Glomerular visceral epithelial cell (primary cell): ENCODE data around the gene RGS12.

Experiments used
- DNase-seq: peaks from one replicate; pipeline ENCODE4 v3.0.0-alpha.2; 2016; ENCODE audit errors: extremely low spot score

The RGS12 gene

GRCh38 chr4:3310301-3311094 lies 17.7 kb downstream of the RGS12 start:
- no peak for DNase-seq

- DNase-seq, result no peak
Measured at GRCh38 chr4:3311095-3311372, 18.2 kb downstream of the RGS12 start.

DNA sequence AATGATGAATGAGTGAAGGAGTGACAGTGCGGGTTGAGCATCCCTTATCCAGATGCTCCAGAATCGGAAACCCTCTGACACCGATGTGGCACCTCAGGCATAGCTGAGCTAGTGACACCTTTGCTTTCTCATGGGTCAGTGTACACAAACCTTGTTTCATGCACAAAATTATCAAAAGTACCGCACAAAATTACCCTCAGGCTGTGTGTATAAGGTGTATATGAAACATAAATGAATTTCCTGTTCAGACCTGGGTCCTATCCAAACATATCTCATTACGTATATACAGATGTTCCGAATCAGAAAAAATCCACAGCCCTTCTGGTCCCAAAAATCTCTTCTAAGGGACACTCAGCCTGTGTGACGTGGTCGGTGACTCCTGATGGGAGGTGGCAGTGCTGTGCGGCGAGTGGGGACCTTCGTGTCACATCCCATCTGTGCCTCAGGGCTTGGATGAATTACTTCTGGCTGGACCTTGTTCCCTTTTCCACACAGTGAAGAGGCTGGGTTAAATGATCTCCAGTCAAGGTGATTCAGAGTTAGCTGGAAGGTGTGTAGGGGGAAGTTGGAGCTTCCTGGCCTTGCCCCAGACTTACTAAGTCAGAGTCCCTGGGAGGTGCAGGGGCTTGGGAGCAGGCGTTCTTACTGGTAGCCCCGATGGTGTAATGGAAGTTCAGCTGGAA lies 18.8 kb downstream of the RGS12 start:
- no peak for DNase-seq

DNA sequence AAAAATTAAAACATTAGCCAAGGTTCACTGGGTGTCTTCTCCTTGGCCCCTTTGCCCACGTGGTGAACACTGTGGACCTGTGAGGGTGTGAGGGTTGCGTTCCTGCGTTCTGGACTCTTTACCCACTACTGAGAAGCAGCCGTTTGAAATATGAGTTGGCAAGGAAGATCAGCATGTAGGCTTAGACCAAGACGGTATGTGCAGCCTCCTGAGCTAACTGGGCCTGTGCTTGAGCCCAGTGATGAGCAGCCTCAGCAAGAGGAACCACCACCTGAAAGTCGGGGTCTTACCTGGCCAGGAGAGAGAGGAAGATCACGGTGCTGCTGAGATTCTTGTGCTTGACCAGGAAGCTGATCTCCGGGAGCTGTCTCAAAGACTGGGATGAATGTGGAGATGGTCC lies 19.5 kb downstream of the RGS12 start:
- no peak for DNase-seq

- no peak for DNase-seq
Measured at GRCh38 chr4:3313139-3313538, 20.3 kb downstream of the RGS12 start.

GRCh38 chr4:3313556-3314228 lies 20.9 kb downstream of the RGS12 start:
- no peak for DNase-seq

- no peak for DNase-seq
Measured at GRCh38 chr4:3314706-3315260, 22.0 kb downstream of the RGS12 start.

GRCh38 chr4:3315566-3315965 lies 22.7 kb downstream of the RGS12 start:
- no peak for DNase-seq

DNA sequence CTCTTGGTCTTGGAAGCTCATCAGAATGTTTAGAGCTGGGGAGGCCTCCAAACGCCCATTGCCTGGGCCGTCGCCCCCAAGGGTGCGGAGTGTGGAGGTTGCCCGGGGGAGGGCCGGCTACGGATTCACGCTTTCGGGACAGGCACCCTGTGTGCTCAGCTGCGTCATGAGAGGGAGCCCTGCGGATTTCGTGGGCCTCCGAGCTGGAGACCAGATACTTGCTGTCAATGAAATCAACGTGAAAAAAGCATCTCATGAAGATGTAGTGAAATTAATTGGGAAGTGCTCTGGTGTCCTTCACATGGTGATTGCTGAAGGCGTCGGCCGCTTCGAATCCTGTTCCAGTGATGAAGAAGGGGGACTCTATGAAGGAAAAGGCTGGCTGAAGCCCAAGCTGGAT lies 23.3 kb downstream of the RGS12 start:
- DNase-seq, result no peak

- DNase-seq, result no peak
Measured at GRCh38 chr4:3317011-3317655, 24.3 kb downstream of the RGS12 start.

DNA sequence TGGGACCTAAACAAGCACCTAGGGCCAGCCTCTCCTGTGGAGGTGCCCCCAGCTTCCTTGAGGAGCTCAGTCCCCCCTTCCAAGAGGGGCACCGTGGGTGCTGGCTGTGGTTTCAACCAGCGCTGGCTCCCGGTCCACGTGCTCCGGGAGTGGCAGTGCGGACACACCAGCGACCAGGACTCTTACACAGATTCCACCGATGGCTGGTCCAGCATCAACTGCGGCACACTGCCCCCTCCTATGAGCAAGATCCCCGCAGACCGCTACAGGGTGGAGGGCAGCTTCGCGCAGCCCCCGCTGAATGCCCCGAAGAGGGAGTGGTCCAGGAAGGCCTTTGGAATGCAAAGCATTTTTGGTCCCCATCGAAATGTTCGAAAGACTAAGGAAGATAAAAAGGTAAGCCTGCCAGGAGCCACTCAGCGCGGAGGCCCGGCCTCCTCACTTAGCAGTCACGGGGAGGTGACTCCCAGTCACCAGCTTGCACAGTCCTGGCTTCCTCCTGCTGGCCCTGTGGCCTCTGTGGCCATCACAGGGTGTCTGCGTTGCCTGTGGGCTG lies 24.9 kb downstream of the RGS12 start:
- DNase-seq, result no peak

DNA sequence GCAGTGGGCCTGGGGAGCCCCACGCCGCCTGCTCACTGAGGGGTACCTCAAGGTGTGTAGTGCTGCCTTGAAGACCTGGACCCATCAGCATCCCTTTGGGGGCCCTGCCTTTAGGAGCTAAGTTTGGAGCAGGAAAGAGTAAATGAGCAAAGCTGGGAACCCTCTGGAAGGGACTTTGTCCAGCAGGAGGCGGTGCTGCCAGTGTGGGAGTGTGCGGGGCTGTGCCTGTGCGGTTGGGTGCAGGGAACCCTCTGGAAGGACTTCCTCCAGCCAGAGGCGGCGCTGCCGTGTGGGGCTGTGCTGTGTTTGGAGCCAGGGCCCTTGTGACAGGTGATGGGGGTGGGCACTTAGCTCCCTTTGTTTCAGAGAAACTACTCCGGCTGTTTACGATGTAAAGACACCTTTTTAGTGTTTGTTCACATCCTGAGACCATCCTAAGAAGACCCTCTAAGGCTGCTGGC lies 25.8 kb downstream of the RGS12 start:
- no peak for DNase-seq

- DNase-seq, result no peak
Measured at GRCh38 chr4:3320361-3321023, 27.7 kb downstream of the RGS12 start.

DNA sequence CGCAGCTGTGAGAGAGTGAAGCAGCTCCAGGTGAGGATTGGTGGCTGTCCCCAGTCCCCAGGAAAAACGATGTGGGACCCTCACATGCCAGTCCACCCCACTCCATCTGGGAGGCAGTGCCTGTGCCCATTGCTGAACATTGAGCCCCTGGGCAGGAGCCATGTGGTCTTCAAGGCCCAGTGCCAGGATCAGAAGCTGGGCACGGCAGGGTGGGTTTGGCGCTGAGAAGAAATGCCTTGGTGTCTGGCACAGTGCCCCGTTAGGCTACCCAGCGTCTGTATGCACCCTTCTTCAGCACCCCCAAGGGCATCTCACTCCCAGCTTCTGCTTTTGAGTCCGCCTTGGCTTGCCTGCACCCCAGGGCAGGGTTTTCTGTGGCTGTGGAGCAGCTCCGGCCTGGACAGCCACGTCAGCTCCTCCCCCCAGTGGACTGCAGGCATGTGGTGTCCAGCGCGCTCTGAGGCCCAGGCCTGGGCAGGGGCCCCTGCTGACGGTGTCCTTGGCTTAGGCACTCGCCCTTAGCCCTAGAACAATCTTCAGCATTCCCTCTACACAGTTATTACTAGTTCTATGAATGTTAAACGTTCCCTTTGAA lies 28.6 kb downstream of the RGS12 start:
- DNase-seq, result no peak

GRCh38 chr4:3322059-3322550 lies 29.3 kb downstream of the RGS12 start:
- DNase-seq, result no peak

DNA sequence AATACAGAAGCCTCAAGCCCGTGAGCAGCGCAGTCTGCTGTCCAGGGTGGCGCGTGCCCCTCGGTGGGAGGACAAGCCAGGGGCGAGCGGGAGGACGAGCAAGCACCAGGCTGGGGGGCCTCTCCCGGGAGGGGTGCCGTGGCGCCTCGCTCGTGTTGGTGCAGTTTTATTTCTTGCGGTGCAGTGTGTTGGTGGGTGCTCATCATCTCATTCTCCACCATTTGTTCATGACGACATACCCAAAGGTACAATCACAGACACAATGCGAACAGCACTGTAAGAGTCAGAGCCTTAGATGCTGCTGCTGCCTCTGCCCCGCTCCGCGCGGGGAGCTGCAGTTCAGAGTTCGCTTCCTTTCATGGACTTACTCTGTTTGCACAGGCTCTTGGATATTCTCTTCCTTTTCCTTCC lies 30.3 kb downstream of the RGS12 start:
- no peak for DNase-seq

- no peak for DNase-seq
Measured at GRCh38 chr4:3324093-3324815, 31.4 kb downstream of the RGS12 start.

DNA sequence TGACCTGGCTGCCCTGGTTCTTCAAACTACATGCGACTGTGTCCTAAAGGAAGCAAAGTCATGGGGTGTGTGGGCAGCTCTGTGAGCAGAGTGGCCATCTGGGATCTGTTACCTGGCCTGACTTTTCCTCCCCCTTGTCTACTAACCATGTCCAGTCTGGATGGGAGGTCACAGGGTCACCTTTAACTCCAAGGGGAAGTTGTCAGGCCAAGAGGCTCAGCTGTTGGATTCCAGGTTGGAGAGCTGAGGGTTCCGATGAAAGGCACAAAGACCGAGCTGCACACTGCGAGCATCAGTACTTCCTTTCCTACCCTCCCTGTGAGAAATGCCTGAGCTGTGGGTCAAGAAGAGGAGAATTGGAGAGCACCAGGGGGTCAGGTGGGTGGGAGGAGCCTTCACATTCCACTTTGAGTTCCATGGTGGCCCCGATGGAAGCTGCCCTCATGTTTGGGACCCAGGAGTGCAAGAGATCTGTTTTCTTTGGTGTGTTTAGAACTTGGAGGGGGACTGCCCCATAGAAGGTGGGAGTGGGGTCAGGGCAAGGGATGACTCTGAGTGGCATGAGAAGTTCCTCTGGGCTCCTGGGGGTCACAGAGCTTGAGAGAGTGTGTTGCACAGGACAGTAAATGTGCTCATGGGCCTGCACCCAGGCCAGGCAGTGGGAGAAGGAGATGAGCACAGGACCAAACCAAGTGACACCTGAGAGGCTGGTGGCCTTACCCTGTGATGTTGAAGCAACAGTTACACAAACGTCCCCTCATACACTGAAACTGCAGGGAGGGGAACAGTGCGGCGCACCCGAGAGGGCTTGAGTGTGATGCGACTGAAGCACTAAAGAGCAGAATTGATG lies 36.2 kb downstream of the RGS12 start:
- no peak for DNase-seq

DNA sequence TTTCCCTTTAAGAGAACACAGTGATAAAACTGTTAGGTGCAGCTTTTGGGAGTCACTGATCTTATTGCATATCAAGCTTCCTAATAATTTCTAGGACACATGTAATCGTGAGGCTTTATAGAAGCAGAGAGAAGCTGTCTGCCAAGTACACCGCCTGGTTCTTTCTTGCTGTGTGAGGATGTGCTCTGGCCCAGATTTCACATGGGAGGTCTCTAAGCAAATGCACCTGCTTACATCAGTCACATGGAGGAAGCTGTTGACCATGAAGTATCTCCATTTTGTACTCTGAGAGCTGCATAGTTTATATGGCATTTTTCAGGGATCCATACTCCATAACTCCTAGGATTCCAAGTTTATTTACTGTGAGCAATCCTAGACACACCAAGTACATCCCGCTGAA lies 37.1 kb downstream of the RGS12 start:
- no peak for DNase-seq
